Fibroblast of lung (primary cell): Measurements from ENCODE around the gene AGAP1. TPM values are rescaled to one million over a fixed set of nuclear protein-coding genes. Genes with fewer than 3 reads are reported as not detected.

Experiments used
- DNase-seq, 2 donors: peaks; one replicate each; pipeline versions ENCODE4 v3.0.0 to v3.0.0-alpha.2; 2010; ENCODE audit warnings: low read depth in 2 of 2
- H2AFZ ChIP-seq: 2 replicates; pipeline ENCODE4 v1.5.1; 2012; ENCODE audit warnings: low read length, control low read depth, inconsistent platforms
- H3K27ac ChIP-seq: 2 replicates; pipeline ENCODE4 v1.5.1; 2011; ENCODE audit warnings: low read length, control low read depth; ENCODE audit not compliant: insufficient read depth
- H3K27me3 ChIP-seq: 2 replicates; pipeline ENCODE4 v1.5.1; 2011; ENCODE audit warnings: mild to moderate bottlenecking, low read length; ENCODE audit not compliant: control insufficient read depth, insufficient read depth
- H3K36me3 ChIP-seq: 2 replicates; pipeline ENCODE4 v1.5.1; 2011; ENCODE audit warnings: low read length; ENCODE audit not compliant: control insufficient read depth, insufficient read depth
- H3K4me1 ChIP-seq: 2 replicates; pipeline ENCODE4 v1.5.1; 2011; ENCODE audit warnings: low read length; ENCODE audit not compliant: control insufficient read depth, insufficient read depth; ENCODE audit errors: extremely low read depth
- H3K4me2 ChIP-seq: 2 replicates; pipeline ENCODE4 v1.5.1; 2011; ENCODE audit warnings: low read length, control low read depth; ENCODE audit not compliant: insufficient read depth; ENCODE audit errors: extremely low read depth
- H3K4me3 ChIP-seq, 4 experiments: fragments of 200-600 bp in 1 of 4; sonication (generic) in 1 of 4; replicated peaks in 1 of 4; 2 replicates each; pipeline ENCODE4 v1.5.1; 2011 to 2016; ENCODE audit warnings: low read length in 4 of 4, low read depth in 3 of 4, mild to moderate bottlenecking in 3 of 4, control low read depth in 2 of 4, inconsistent platforms in 1 of 4, mixed read lengths in 1 of 4; ENCODE audit not compliant: insufficient read depth in 1 of 4; ENCODE audit errors: control extremely low read depth in 1 of 4
- H3K79me2 ChIP-seq: 2 replicates; pipeline ENCODE4 v1.5.1; 2012; ENCODE audit warnings: mild to moderate bottlenecking, low read length, inconsistent platforms; ENCODE audit not compliant: control insufficient read depth, insufficient read depth
- H3K9ac ChIP-seq: 2 replicates; pipeline ENCODE4 v1.5.1; 2011; ENCODE audit warnings: mild to moderate bottlenecking, low read length, control low read depth; ENCODE audit not compliant: insufficient read depth
- H3K9me3 ChIP-seq: 2 replicates; pipeline ENCODE4 v1.5.1; 2012; ENCODE audit warnings: low read depth, low read length; ENCODE audit not compliant: control insufficient read depth, insufficient read depth
- H4K20me1 ChIP-seq: 2 replicates; pipeline ENCODE4 v1.5.1; 2011; ENCODE audit warnings: low read length; ENCODE audit not compliant: control insufficient read depth, insufficient read depth; ENCODE audit errors: extremely low read depth
- EZH2 ChIP-seq: IDR thresholded peaks from 2 replicates; pipeline ENCODE4 v1.5.1; 2012; ENCODE audit warnings: low read length, control low read depth, mild to moderate bottlenecking; ENCODE audit errors: missing control alignments
- polyA plus RNA-seq, 2 donors: library from polyadenylated mRNA; depleted of rRNA in 1 of 2; stranded (reverse) in 1 of 2; unstranded in 1 of 2; fragments of >200 nt; gene quantifications; 2 replicates each; pipeline ENCODE4 v1.2.1, GENCODE V29; 2011 to 2012; ENCODE audit warnings: missing spikeins in 1 of 2
- total RNA-seq: library from RNA; depleted of rRNA; stranded (reverse); fragments of >200 nt; gene quantifications from 2 replicates; pipeline ENCODE4 v1.2.1, GENCODE V29; 2014
- TF ChIP-seq, protein P1 (sequence below), 2 donors: IDR thresholded peaks in 1 of 2; conservative IDR thresholded peaks in 1 of 2; 1 replicate in 1 of 2; 2 replicates in 1 of 2; pipeline ENCODE4 v1.5.1; 2011 to 2012; ENCODE audit warnings: low read length in 2 of 2, control low read depth in 1 of 2, inconsistent platforms in 1 of 2, low read depth in 1 of 2, mild to moderate bottlenecking in 1 of 2

The AGAP1 gene
- total and polyA plus RNA-seq, 2 donors (not counting 1 experiment from before 2014, with no cell fraction given), result 10.6 to 14.0 TPM

- Histone ChIP-seq H3K9ac (no peak overlapping the region), H3K36me3 (no peaks in the 10 kb centered on the region), H3K4me3 (peak overlapping the region in 3 of 4 experiments; percentile 8 to 28 (median 14)), H3K27me3 (peaks cover 78% of the 10 kb centered on the region), H3K9me3 (no peaks in the 10 kb centered on the region), H2AFZ (no peak overlapping the region), H3K4me1 (no peaks in the 10 kb centered on the region), H4K20me1 (no peaks in the 10 kb centered on the region), H3K79me2 (no peaks in the 10 kb centered on the region), H3K4me2 (peak overlapping the region; percentile 56), H3K27ac (no peak overlapping the region)
- TF ChIP-seq, protein P1, sequence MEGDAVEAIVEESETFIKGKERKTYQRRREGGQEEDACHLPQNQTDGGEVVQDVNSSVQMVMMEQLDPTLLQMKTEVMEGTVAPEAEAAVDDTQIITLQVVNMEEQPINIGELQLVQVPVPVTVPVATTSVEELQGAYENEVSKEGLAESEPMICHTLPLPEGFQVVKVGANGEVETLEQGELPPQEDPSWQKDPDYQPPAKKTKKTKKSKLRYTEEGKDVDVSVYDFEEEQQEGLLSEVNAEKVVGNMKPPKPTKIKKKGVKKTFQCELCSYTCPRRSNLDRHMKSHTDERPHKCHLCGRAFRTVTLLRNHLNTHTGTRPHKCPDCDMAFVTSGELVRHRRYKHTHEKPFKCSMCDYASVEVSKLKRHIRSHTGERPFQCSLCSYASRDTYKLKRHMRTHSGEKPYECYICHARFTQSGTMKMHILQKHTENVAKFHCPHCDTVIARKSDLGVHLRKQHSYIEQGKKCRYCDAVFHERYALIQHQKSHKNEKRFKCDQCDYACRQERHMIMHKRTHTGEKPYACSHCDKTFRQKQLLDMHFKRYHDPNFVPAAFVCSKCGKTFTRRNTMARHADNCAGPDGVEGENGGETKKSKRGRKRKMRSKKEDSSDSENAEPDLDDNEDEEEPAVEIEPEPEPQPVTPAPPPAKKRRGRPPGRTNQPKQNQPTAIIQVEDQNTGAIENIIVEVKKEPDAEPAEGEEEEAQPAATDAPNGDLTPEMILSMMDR (conservative IDR thresholded peaks at IDR 0.05 in 1 of 2, IDR thresholded peaks at IDR 0.05 in 1 of 2; ENCODE audit: low read depth in 1 of 2, low read length in 2 of 2), result no peak
- TF ChIP-seq EZH2, result peak; percentile 4
- no peak for DNase-seq
These were observed 672.3 kb downstream of the AGAP1 start for GRCh38 chr2:236165842-236166795.

- peak; percentile 83 for TF ChIP-seq EZH2
- TF ChIP-seq, protein P1 (conservative IDR thresholded peaks at IDR 0.05 in 1 of 2, IDR thresholded peaks at IDR 0.05 in 1 of 2; ENCODE audit: low read depth in 1 of 2, low read length in 2 of 2), result no peak
- H3K4me2 ChIP-seq, result no peak overlapping the region
- no peaks in the 10 kb centered on the region for H4K20me1 ChIP-seq
- no peaks in the 10 kb centered on the region for H3K36me3 ChIP-seq
- H3K27me3 ChIP-seq, result peaks cover 83% of the 10 kb centered on the region
- no peak overlapping the region for H3K27ac ChIP-seq
- peak overlapping the region in 1 of 4 experiments; percentile 28 for H3K4me3 ChIP-seq
- no peak overlapping the region for H2AFZ ChIP-seq
- DNase-seq, result no peak
- H3K79me2 ChIP-seq, result no peaks in the 10 kb centered on the region
- no peaks in the 10 kb centered on the region for H3K9me3 ChIP-seq
- no peaks in the 10 kb centered on the region for H3K4me1 ChIP-seq
- no peak overlapping the region for H3K9ac ChIP-seq
These were observed 673.0 kb downstream of the AGAP1 start for GRCh38 chr2:236166796-236167296.

DNA sequence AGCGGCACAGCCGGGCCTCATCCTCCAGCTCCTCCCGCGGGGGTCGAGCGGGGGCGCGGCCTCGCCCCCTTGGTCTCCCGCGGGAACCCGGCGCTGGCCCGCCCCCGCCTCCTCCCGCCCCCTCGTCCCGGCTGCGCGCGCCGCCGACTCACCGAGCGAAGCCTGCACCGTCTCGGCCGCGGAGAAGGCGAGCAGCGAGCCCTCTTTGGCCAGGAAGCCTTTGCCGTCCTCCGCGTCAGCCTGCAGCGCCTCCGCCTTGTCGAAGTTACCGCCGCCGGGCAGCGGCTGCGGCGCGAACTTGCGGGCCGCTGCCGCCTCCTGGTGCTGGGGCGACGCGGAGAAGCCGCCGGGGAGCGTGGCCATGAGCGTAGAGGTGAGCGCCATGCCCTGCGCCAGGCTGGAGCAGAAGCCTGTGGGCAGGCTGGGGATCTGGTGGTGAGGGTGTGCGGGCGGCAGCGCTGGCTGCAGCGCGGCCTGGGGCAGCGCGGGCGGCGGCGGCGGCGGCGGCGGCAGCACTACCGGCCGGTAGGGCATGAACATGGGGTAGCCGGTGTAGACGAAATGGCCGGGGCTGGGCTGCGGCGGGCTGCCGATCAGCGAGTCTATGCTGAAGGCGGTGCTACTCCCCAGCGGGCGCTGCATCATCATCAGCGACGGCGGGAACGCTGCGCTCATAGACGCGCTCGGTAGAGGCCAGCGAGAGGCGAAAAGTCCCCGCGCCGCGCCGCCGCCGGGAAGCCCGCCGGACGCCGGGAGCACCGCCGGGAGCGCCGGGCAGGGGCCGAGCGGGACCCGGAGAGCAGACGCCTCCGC, 673.7 kb downstream of the AGAP1 start:
- Histone ChIP-seq H3K36me3 (no peaks in the 10 kb centered on the region), H3K4me1 (no peaks in the 10 kb centered on the region), H2AFZ (no peak overlapping the region), H3K4me3 (peak overlapping the region in 2 of 4 experiments; percentile 35 to 38), H3K27me3 (peaks cover 86% of the 10 kb centered on the region), H3K27ac (no peak overlapping the region), H3K79me2 (no peaks in the 10 kb centered on the region), H3K4me2 (peak overlapping the region; percentile 85), H3K9ac (no peak overlapping the region), H4K20me1 (no peaks in the 10 kb centered on the region), H3K9me3 (no peaks in the 10 kb centered on the region)
- peak; percentile 20 to 66 for DNase-seq
- TF ChIP-seq EZH2, result peak; percentile 39
- TF ChIP-seq, protein P1 (conservative IDR thresholded peaks at IDR 0.05 in 1 of 2, IDR thresholded peaks at IDR 0.05 in 1 of 2; ENCODE audit: low read depth in 1 of 2, low read length in 2 of 2), result peak in 1 of 2 donors; percentile 17
